ENCODE data around the gene NDOR1.
"Not testable (repeated sequence)": the region's sequence is repeated elsewhere in the genome, so short reads cannot be mapped to it uniquely, and the experiment has no call there.

Gene NDOR1

GRCh38 chr9:137231372-137232039, 26.0 kb downstream of the NDOR1 start:
- DNase-seq (ENCODE audit: low spot score): no peak

GRCh38 chr9:137232101-137232500, 26.6 kb downstream of the NDOR1 start:
- no peak for DNase-seq (ENCODE audit: low spot score)

GRCh38 chr9:137232510-137232909, 27.0 kb downstream of the NDOR1 start:
- DNase-seq (ENCODE audit: low spot score): no peak

- DNase-seq (ENCODE audit: low spot score): no peak
These were observed 27.9 kb downstream of the NDOR1 start for GRCh38 chr9:137233143-137233980.

- no peak for DNase-seq (ENCODE audit: low spot score)
These were observed 28.7 kb downstream of the NDOR1 start for GRCh38 chr9:137234055-137234697.

GRCh38 chr9:137234758-137235423, 29.4 kb downstream of the NDOR1 start:
- no peak for DNase-seq (ENCODE audit: low spot score)

GRCh38 chr9:137235424-137236237, 30.1 kb downstream of the NDOR1 start:
- no peak for DNase-seq (ENCODE audit: low spot score)

GRCh38 chr9:137236238-137236935, 30.9 kb downstream of the NDOR1 start:
- peak; percentile 74 for DNase-seq (ENCODE audit: low spot score)

GRCh38 chr9:137236936-137237421, 31.5 kb downstream of the NDOR1 start:
- no peak for DNase-seq (ENCODE audit: low spot score)

GRCh38 chr9:137237759-137238726, 32.5 kb downstream of the NDOR1 start:
- no peak for DNase-seq (ENCODE audit: low spot score)

- DNase-seq (ENCODE audit: low spot score): not testable (repeated sequence)
These were observed 34.2 kb downstream of the NDOR1 start for GRCh38 chr9:137239541-137240200.

GRCh38 chr9:137240318-137240840, 34.9 kb downstream of the NDOR1 start:
- peak; percentile 75 for DNase-seq (ENCODE audit: low spot score)

- peak; percentile 99 for DNase-seq (ENCODE audit: low spot score)
These were observed 35.5 kb downstream of the NDOR1 start, which contains the start of gene TUBB4B for GRCh38 chr9:137240841-137241489. Gene TUBB4B (plus strand): TSS chr9:137241287. CDS start chr9:137241361, 74 bp downstream.

GRCh38 chr9:137241490-137242268, 36.2 kb downstream of the NDOR1 start:
- DNase-seq (ENCODE audit: low spot score): peak; percentile 67

GRCh38 chr9:137242269-137243203, 37.0 kb downstream of the NDOR1 start:
- DNase-seq (ENCODE audit: low spot score): no peak

- DNase-seq (ENCODE audit: low spot score): not testable (repeated sequence)
These were observed 37.7 kb downstream of the NDOR1 start for GRCh38 chr9:137243266-137243625.
